ENCODE data around the gene FGD2.
A peak's percentile ranks its signal among the peaks of the same experiment; 100 is the strongest.

Gene FGD2

DNA sequence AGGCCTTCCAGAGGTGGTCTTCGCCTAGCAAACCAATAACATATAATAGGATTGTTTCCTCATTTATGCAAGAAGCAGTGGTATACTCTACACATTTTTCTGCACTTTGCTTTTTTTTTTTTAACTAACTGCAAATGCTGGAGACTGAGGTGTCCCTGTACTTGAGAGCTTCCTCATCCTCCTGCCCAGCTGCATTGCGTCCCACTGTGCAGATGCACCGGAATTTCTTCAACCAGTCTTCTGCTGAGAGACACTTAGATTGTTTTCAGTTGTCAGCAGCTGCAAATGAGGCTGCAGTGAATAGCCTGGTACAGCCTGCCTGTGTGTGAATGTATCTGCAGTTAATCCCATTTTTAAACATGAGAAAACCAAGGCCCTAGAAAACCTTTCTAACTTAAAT, 11.5 kb downstream of the FGD2 start:
- Histone ChIP-seq H3K79me2 (ENCODE audit: control insufficient read depth, low read length) (no peaks in the 10 kb centered on the region), H4K20me1 (ENCODE audit: control insufficient read depth, insufficient read depth, low read depth, low read length) (no peaks in the 10 kb centered on the region), H3F3A (ENCODE audit: control insufficient read depth, insufficient read depth) (no peaks in the 10 kb centered on the region), H3K27me3 (ENCODE audit: control insufficient read depth, low read length) (no peaks in the 10 kb centered on the region), H3K9me3 (ENCODE audit: control insufficient read depth, insufficient read depth, low read length) (no peaks in the 10 kb centered on the region), H3K36me3 (ENCODE audit: control insufficient read depth, low read length) (no peaks in the 10 kb centered on the region), H3K4me2 (ENCODE audit: low read length) (no peak overlapping the region), H3K4me1 (ENCODE audit: control insufficient read depth, low read length) (peaks cover 12% of the 10 kb centered on the region), H3K27ac (ENCODE audit: low read depth, low read length) (no peak overlapping the region), H3K4me3 (ENCODE audit: low read length) (no peak overlapping the region), H3K9me2 (replicated peaks; ENCODE audit: control insufficient read depth, low read length) (no peaks in the 10 kb centered on the region)
- TF ChIP-seq, protein P1, sequence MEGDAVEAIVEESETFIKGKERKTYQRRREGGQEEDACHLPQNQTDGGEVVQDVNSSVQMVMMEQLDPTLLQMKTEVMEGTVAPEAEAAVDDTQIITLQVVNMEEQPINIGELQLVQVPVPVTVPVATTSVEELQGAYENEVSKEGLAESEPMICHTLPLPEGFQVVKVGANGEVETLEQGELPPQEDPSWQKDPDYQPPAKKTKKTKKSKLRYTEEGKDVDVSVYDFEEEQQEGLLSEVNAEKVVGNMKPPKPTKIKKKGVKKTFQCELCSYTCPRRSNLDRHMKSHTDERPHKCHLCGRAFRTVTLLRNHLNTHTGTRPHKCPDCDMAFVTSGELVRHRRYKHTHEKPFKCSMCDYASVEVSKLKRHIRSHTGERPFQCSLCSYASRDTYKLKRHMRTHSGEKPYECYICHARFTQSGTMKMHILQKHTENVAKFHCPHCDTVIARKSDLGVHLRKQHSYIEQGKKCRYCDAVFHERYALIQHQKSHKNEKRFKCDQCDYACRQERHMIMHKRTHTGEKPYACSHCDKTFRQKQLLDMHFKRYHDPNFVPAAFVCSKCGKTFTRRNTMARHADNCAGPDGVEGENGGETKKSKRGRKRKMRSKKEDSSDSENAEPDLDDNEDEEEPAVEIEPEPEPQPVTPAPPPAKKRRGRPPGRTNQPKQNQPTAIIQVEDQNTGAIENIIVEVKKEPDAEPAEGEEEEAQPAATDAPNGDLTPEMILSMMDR (IDR thresholded peaks at IDR 0.05; ENCODE audit: low read depth, low read length, poor library complexity, severe bottlenecking): no peak
- TF ChIP-seq EZH2phosphoT487 (IDR thresholded peaks at IDR 0.05; ENCODE audit: borderline replicate concordance, low read length): no peak

DNA sequence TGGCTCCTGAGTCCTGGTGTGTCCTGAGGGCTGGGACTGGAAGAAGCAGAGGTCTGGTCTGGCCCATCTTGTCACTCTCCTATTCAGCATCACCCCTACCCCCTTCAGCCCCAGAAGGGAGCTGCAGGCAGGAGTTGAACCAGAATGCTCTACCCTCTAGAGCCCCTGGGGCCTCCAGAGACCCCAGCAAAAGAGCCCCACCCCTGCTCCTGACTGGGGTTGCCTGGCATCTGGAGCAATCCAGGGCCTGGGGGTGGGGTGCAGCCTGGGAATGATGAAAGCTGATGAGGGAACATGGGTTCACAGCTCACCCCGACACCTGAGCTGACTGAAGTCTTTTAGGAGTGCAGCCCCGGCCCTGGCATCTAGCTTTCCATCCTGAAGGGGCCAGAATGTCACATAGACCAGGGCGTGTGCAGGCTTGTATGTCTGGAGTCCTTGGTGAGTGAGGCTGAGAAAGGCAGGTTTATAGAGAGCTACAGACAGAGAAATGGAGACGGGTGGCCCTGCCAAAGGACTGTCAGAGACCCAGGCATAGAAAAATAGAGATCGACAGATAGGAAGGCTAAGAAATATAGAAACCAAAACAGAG, 12.2 kb downstream of the FGD2 start:
- H3K79me2 ChIP-seq (ENCODE audit: control insufficient read depth, low read length): no peaks in the 10 kb centered on the region
- no peak overlapping the region for H3K4me3 ChIP-seq (ENCODE audit: low read length)
- no peaks in the 10 kb centered on the region for H4K20me1 ChIP-seq (ENCODE audit: control insufficient read depth, insufficient read depth, low read depth, low read length)
- H3K36me3 ChIP-seq (ENCODE audit: control insufficient read depth, low read length): no peaks in the 10 kb centered on the region
- 0 out of 2 replicates have a peak overlapping the region, but pooled peaks have one; percentile 32 for H3K4me2 ChIP-seq (ENCODE audit: low read length)
- peaks cover 12% of the 10 kb centered on the region for H3K4me1 ChIP-seq (ENCODE audit: control insufficient read depth, low read length)
- no peaks in the 10 kb centered on the region for H3F3A ChIP-seq (ENCODE audit: control insufficient read depth, insufficient read depth)
- H3K27ac ChIP-seq (ENCODE audit: low read depth, low read length): no peak overlapping the region
- no peaks in the 10 kb centered on the region for H3K9me2 ChIP-seq (replicated peaks; ENCODE audit: control insufficient read depth, low read length)
- no peaks in the 10 kb centered on the region for H3K9me3 ChIP-seq (ENCODE audit: control insufficient read depth, insufficient read depth, low read length)
- no peaks in the 10 kb centered on the region for H3K27me3 ChIP-seq (ENCODE audit: control insufficient read depth, low read length)
- TF ChIP-seq EZH2phosphoT487 (IDR thresholded peaks at IDR 0.05; ENCODE audit: borderline replicate concordance, low read length): no peak
- TF ChIP-seq, protein P1 (IDR thresholded peaks at IDR 0.05; ENCODE audit: low read depth, low read length, poor library complexity, severe bottlenecking): no peak

DNA sequence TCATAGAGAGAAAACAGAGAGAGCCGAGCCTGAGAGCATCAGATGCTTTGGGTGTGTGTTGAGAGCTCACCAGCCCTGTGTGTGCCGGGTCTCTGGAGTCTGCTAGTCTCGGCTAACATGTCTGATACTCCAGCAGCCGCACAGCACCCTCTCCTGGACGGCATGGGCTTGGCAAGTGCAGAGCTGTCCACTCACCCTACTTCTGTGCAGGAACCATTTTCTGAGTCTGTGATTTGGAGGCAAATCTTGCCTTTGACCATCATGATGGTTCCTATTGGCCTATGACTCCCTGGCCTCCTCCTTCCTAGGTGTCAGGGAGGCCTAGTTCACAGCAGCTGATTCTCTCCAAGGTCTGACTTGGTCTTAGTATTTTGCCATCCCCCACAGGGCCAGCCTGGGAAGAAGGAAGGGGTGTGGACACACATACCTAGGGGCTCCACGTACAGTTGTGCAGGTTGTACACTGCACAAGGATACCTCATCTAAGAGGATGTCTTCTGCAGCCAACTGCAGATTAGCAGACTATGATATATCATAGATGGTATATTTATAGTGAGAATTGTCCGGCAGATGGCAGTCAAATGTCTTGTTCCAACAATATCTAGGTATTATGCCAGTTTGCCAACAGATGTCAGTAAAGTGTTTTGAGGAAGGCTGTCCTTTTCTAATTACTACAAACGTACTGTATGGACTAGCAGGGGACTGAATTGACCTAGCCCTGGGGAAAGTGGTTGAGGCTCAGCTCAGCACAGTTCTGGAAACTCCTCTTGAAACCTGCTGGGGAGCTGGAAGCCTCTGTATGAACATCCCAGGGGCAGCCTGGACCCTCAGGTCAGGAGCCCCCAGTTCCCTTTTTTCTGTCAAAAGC, 13.0 kb downstream of the FGD2 start:
- H3K27me3 ChIP-seq (ENCODE audit: control insufficient read depth, low read length): no peaks in the 10 kb centered on the region
- H3K4me1 ChIP-seq (ENCODE audit: control insufficient read depth, low read length): peaks cover 12% of the 10 kb centered on the region
- H4K20me1 ChIP-seq (ENCODE audit: control insufficient read depth, insufficient read depth, low read depth, low read length): no peaks in the 10 kb centered on the region
- H3K79me2 ChIP-seq (ENCODE audit: control insufficient read depth, low read length): no peaks in the 10 kb centered on the region
- H3K4me3 ChIP-seq (ENCODE audit: low read length): no peak overlapping the region
- no peaks in the 10 kb centered on the region for H3K9me2 ChIP-seq (replicated peaks; ENCODE audit: control insufficient read depth, low read length)
- no peak overlapping the region for H3K27ac ChIP-seq (ENCODE audit: low read depth, low read length)
- no peaks in the 10 kb centered on the region for H3K9me3 ChIP-seq (ENCODE audit: control insufficient read depth, insufficient read depth, low read length)
- peak overlapping the region; percentile 32 for H3K4me2 ChIP-seq (ENCODE audit: low read length)
- no peaks in the 10 kb centered on the region for H3K36me3 ChIP-seq (ENCODE audit: control insufficient read depth, low read length)
- TF ChIP-seq, protein P1 (IDR thresholded peaks at IDR 0.05; ENCODE audit: low read depth, low read length, poor library complexity, severe bottlenecking): peak; percentile 96
- TF ChIP-seq EZH2phosphoT487 (IDR thresholded peaks at IDR 0.05; ENCODE audit: borderline replicate concordance, low read length): no peak
- no peaks in the 10 kb centered on the region for H3F3A ChIP-seq (ENCODE audit: control insufficient read depth, insufficient read depth)
